Stimulated activated naive CD4-positive, alpha-beta T cell treated with Interleukin-2 at 50 U/mL for 16 hours (primary cell): ENCODE measurements around the gene RIN1.

ENCODE experiments used
- DNase-seq: peaks from one replicate; lab custom pipeline; 2025; lab: John Stamatoyannopoulos, UW

Gene RIN1

DNA sequence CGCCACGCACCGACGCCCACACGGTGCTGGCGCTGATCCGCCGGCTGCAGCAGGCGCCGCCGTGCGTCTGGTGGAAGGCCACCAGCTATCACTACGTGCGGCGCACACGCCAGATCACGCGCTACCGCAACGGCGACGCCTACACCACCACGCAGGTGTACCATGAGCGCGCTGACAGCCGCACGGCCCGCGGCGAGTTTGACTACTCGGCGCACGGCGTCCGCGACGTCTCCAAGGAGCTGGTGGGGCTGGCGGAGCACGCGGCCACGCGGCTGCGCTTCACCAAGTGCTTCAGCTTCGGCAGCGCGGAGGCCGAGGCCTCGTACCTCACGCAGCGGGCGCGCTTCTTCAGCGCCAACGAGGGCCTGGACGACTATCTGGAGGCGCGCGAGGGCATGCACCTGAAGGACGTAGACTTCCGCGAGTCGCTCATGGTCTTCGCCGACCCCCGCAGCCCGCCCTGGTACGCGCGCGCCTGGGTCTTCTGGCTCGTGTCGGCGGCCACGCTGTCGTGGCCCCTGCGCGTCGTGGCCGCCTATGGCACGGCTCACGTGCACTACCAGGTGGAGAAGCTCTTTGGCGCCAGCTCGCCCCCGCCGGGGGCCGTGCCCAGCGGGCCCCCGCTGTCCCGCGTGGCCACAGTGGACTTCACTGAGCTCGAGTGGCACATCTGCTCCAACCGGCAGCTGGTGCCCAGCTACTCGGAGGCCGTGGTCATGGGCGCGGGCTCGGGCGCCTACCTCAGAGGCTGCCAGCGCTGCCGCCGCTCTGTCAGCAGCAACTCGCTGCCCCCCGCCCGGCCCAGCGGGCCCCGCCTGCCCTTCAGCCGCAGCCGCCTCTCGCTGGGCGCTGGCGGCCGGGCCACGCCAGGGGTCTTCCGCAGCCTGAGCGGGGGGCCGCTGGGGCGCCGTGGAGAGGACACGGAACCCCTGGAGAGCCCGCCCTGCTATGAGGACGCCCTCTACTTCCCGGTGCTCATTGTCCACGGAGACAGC lies 41.3 kb downstream of the RIN1 start:
- no peak for DNase-seq

DNA sequence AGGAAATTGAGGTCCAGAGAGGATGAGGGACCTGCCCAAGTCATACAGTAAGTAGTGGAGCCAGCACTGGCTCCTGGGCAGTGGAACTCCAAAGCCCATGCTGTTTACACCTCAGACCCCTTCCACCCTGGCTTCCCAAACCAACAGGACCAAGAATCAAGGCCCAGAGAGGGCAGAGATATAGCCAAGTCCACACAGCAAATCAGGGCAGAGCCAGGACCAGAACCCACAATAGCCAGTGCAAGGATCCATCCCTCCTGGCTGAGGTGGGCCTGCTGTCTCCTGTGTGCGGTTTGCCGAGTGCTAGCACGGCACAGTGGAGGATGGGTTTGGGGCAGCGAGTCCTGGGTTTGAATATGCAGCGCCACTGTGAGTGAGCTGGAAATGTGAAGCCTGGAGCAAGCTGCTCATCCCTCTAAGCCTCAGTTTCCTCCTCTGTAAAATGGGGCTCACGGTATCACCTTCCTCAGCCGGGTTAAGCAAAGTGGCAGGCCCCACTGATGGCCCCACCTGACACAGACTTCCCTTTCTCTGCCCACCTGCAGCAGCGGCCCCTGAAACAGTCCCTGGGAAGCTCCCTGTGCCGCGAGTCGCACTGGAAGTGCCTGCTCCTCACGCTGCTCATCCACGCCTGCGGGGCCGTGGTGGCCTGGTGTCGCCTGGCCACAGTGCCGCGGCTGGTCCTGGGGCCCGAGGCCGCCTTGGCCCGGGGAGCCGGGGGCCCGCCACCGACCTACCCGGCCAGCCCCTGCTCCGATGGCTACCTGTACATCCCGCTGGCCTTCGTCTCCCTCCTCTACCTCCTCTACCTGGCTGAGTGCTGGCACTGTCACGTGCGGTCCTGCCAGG lies 42.2 kb downstream of the RIN1 start:
- DNase-seq: no peak

DNA sequence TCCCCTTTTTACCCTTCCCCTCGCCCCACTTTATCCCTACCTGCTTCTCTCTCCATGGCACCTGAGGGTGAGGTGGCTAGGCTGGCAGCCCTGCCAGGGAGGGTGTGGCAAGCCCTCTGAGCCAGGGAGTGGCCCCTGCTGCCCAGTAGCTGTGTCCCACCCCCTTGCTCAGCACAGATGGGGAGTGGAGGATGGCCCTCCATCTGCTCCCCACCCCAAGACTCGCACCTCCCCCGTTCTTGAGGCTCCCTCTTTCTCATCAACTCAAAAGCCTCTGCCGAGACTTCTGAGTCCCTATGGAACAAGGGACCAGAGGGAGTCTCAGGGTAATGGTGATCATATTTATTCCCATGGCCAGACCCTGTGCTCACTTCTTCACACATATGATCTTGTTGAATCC lies 42.9 kb downstream of the RIN1 start:
- DNase-seq: no peak

DNA sequence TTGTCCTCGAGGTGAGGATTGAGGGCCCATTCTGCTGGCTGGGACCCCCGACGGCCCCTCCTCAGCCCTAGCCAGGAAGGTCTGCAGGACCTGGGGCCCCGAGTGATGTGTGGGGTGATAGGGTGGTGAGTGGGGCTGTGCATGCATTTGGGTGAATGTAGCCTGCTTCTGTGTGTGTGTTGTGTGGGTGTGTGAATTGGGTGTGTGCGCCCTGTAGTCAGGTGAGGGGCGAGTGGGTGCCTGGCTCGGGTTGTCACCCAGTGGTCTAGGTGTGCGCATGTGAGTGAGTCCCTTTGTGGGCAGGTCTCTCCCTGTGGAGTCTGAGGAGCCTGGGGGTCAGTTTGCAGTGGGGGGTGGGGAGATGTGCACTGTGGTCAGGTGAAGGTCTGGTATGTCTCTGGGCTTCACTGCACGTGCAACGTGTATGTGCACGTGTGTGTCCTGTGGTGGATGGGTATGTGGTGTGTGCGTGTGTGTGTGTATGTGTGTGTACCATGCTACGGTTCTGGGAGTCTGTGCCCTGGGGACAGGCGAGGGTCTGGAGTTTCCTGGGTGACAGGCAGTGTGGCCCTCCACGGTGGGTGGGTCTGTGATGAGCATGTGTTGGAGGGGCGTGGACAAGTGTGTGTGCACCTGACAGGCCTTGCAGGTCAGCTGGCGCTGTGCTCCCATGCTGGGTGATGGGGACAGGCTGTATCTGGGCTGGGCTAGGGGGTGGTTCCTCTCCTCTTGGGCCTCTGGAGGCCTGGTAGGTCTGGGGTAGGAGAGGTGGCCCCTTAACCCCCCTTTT lies 43.5 kb downstream of the RIN1 start:
- DNase-seq: no peak

DNA sequence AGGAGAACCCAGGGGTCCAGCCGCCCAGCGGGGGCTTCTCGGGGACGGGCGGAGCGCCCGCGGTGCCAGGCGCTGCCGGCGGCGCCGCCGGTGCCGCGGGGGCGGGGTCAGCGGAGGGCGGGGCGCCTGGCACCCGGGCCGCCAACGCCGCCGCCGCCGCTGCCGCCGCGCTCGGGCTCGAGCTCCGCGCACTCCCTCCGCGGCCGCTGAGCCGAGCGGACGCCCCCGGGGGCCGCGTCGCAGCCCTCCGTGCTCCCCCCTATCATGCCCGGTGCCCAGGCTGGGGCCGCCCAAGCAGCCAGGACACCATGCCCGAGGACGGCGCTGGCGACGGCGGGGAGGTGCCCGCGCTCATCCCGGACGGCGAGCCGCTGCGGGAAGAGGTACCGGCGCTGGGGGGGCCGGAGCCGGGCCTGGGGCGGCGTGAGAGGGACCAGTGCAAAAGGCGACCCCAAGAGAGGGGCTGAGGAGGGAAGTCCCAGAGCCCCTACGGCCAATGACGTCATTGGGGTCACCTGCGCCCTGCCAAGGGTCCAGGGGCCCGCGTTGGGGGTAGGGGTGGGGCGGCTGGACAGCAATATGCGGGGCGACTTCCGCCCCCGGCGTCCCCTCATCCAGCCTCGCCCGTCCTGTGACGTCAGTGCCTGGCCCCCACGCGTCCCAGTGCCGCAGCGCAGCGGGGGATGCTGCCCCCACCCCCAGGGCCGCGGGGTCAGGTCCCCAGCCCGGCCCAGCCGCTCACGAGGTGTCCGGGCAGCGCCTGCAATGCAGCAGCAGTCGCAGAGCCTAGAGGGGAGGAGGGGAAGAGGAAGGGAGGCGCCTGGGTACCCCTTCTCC lies 44.3 kb downstream of the RIN1 start, which contains the start of gene TMEM151A:
TMEM151A (plus strand) TSS at position 189 of the 837 bp plus-strand sequence; CDS start at position 309, 120 bp downstream.
- DNase-seq: peak; percentile 23

DNA sequence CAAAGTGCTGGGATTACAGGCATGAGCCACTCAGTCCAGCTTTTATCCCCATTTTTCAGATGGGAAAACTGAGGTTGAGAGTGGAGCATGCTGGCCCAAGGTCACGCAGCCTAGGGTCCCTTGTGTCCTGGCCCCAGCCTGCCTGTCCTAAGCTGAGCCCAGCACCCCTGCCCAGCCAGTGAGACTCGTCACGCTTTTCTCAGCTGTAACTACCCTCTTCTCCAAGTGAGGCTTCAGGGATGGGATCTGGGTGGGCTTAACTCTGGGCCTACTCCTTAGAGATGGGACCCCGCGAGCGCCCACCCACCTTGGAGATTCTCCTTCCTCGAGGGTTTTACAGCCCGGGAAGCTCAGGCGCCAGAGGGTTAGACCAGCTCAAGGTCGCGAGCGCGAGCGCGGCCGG lies 44.9 kb downstream of the RIN1 start:
- DNase-seq: no peak

DNA sequence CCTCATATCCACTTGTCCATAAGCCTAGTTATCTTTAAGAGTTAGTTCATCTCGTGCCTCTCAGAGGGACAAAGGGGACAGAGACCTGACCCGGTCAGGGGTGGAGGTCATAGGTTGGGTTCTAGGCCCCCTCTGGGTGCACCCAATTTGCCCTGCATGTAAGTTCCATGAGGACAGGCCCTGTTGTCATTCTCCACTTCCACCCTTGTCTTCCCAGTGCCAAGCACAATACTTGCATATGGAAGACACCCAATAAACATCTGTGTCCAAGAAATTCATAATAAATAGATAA lies 46.0 kb downstream of the RIN1 start:
- DNase-seq: no peak

DNA sequence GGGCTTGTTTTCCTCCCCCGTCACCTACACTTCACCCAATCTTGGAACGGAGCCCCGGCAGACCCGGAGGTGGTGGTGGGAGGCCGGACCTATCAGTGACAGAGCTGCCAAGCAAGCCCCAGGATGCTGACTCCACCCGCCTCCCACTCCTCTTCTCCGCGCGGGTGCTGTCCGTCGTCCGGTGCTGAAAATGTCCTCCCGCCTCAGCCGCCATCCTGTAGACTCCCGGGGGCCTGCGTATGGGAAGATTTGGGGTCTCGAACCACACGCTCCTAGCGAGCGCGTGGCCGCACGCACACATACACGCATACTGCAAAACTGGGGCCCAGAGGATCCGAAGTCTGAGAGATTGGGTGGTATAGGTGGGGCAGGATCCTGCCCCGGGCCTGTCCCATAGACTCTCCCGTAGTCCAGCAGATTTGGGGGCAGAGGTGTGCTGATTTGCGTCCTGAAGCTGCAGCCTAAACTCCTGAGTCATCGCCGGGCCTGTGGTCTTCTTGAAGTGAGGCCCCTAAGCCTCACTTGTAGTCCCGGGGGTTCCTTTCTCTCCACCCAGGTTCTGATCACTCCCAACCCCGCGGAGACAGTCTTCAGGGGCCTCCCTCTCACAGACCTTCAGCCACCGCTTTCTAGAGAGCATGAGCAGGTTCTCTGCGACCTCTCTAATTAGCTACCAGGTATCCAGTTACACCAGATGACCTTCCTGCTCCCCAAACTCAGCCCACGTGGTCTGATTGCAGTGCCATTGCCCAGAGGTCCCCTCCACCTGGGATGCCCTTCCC lies 46.5 kb downstream of the RIN1 start:
- peak; percentile 88 for DNase-seq

DNA sequence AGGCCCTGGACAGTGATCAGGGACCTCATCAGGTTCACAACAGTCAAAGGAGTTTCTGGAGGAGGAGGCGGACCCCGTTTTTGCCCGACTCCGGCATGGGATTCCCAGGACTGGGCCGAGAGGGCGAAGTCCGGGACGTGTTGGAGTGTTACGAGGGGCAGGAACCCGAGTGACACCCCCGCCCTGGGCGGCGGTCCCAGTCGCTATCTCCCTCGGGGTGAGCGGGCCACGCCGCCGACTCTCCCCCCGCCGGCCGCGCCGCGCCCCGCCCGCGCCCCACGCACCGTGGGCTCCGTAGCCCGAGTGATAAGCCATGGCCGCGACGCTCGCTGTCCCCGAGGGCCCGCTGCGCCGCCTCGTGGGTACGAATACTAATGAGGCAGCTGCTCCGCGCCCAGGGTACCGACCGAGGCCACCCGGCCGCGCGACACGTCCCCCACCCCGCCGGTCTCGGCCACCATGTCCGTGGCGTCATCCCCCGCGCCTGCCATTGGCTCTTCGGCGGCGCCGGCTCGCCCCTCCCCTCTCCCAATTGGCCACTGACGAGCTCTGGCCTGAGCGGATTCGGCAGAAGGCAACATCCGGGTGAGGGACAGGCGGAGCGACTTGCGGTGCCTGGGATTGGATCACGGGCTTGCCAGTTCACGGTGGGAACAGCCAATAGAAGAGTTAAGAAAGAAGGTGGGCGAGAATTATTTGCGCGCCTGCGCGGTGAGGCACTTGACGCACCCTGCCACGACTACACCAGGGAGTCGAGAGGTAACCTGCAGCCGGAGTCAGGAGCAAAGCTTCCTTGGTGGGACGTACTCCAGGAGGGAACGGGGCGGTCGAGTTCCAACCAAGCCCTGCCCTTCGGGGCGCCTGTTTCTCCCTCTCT lies 47.3 kb downstream of the RIN1 start, which contains the start of gene YIF1A:
YIF1A (minus strand) TSS at position 473 of the 877 bp plus-strand sequence; CDS start at position 315, 158 bp downstream.
- peak; percentile 99 for DNase-seq

DNA sequence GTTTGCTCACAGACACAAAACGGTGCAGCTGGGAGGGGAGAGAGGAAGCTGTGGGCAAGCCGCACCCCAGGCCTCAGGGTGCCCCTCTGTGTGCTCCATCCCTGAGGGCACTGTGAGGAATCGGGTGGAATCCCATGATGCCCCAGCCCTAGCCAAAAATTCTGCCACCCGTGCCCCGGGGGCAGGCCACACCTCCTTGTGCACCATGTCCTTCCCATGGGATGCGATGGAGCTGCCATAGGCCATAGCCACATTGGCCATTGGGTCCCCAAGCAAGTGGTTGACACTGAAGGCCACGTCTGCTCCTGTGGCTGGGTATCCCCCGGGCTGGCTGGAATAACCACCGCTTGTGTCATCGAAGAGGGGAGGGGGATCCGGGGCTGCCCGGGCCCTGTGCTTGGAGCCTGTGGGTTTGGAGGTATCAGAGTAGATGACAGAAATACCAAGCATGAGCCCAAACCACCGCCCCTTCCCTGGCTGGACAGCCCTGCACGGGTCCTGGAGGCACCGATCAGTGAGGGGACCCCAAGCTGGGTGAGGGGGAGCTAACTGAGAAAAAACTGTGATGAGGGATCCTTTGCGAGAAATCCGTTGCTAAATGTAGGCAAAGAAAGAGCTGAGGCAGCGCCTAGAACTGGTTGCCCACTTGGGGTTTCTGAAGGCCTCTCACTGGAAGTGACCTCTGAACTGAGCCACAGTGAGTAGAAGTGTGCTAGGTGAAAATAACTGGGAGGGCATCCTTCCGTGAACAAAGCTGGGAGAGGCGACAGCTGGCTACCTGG lies 48.2 kb downstream of the RIN1 start:
- DNase-seq: no peak

DNA sequence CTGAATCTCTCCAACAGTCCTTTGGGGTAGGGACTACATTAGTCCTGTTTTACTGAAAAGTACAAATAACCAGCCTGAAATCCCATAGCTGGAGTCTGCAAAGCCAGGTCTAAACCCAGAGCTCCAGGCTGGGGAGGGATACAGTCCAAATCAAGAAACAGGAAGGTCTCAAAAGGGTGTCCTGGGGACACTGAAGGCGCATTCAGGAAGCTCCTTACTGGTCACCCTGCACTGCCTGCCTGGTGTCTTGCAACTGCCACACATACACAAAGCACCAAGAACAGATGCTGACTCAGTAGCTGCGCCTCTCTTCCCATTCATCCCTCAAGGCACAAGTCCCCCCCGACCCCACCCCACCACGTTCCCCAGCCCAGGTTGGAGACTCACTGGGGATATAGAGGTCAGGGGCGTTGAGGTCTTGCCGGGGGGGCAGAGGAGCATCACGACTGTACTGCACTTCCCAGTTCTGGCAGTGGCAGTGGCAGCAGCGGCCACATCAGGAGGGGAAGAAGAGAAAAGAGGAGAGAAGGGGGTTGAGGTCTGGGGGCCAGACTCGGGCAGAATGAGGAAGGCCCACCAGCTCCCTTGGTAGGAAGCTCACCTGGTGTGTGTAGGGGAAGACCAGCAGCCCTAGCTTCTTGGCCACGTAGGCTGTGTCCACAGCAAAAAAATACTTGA lies 48.9 kb downstream of the RIN1 start:
- DNase-seq: no peak

DNA sequence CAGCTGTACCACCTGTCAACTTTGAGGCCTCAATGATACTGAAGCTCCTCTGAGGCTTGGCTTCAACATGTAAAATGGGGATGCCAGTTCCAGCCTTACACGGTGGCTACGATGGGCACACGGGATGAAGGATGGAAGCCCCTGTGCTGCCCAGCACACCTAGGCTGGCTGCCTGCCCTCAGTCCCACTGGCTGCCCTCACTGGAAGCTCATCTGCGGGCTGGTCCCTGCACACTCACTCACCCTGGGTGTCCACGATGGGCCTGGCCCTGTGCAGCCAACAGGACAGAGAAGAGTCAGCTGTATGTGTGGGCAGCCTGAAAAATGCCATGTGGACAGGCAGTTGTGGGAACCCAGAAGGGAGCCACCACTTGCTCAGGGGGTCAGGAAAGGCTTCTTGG lies 49.5 kb downstream of the RIN1 start:
- DNase-seq: no peak

DNA sequence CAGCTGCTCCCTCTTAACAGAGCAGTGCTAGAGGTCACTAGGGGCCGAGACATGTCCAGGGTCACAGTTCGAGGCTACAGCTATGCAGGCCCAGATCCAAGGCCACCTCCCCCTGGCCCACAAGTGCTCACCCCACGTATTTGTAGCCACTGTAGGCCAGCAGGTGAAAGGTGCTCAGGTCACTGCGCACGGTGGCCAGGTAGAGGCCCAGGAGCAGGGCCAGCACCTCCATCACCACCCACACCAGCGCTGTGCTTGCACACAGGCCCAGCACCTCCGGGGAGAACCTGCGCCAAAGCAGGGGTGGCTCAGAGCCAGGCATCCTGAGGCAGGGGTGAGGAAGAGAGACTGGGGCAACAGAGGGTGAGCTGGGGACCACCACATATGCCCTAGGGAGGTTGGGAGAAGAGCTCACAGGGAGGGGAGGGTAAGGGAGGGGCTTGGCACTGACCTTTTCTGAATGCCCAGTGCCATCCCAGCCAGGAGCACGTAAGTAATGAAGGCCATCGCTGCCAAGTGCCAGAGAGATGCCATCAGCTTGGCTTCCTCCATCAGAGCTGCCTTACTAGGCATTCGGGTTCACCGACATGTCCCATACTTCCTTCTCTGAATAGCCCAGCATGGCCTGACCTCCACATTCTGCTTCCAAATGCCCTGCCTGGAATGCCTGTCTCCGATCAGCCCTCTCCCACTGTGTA lies 50.8 kb downstream of the RIN1 start:
- no peak for DNase-seq

DNA sequence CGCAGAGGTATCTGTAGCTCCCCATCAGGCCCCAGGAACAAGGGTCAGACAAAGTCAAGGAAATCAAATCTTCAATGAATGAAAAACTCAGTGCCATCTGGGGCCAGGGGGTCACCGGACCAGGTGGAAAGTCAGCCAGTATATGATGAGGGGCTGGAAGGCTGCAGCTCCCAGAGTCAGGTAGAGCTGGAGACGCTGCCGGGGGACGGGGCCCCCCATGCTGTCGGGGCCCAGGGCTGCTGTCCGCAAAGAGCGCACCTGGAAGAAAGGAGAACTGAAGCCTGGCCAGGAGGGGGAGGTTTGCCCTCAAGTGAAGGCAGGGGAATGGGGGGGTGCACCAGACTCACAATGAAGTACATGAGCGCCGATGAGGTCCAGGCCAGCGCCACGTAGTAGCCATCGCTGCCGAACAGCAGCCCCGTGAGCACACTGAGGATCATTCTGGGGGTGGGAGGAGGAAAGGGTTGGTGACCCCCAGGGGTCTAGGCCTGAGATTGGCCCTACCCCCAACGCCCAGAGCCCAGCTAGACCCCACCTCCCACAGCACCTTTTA lies 51.6 kb downstream of the RIN1 start:
- DNase-seq: no peak

DNA sequence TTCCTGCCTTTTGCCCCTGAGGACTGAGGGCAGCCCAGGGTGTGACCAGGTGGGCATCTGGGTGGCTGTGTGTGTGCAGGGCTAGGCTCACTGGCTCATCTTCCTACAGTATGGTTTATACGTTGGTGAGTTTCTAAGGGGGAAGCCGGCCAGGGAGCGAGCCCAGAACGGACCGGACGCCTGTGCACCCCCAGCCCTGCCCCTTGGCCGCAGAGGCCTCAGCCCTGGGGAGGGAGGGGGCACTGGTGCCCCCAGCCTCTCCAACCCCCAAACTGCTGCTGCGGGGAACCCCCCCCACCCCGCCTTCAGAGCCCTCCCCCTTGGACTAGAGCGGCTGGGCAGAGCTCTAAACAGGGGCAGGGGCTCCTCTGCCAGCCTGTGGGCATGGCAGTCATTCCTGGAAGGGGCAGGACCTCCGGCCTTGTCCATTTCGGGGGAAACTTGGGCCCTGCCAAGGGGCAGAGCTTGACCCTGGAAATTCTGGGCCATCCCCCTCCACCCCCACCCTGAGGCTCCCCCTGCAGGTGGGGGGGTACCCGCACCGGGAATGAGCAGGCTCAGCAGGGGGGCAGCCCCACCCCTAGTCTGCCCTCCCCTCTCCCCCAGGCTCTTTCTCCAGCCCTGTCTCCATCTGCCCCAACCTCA lies 52.7 kb downstream of the RIN1 start:
- no peak for DNase-seq
